Fibroblast of lung (primary cell): ENCODE data around the gene EPRS1.

Experiments
- CTCF ChIP-seq, 2 donors: IDR thresholded peaks in 1 of 2; conservative IDR thresholded peaks in 1 of 2; 1 replicate in 1 of 2; 2 replicates in 1 of 2; pipeline ENCODE4 v1.5.1; 2011 to 2012; ENCODE audit warnings: low read length in 2 of 2, control low read depth in 1 of 2, inconsistent platforms in 1 of 2, low read depth in 1 of 2, mild to moderate bottlenecking in 1 of 2
- EZH2 ChIP-seq: IDR thresholded peaks from 2 replicates; pipeline ENCODE4 v1.5.1; 2012; ENCODE audit warnings: low read length, control low read depth, mild to moderate bottlenecking; ENCODE audit errors: missing control alignments

GRCh38 chr1:220007438-220007837, 38.9 kb downstream of the EPRS1 start:
- TF ChIP-seq CTCF (conservative IDR thresholded peaks at IDR 0.05 in 1 of 2, IDR thresholded peaks at IDR 0.05 in 1 of 2; ENCODE audit: low read depth in 1 of 2, low read length in 2 of 2): no peak
- no peak for TF ChIP-seq EZH2
